GM19238 (cell line): ENCODE results near the gene XAGE1A.
"Not testable (repeated sequence)": the region's sequence is repeated elsewhere in the genome, so short reads cannot be mapped to it uniquely, and the experiment has no call there.

Experiments
- DNase-seq: peaks from one replicate; pipeline ENCODE4 v3.0.0; 2011; ENCODE audit warnings: low spot score; ENCODE audit not compliant: insufficient read length

XAGE1A gene

GRCh38 chrX:52495545-52496418 is at the start of gene XAGE1A:
XAGE1A (plus strand) TSS chrX:52495808; CDS start chrX:52497362, 1,554 bp downstream.
- not testable (repeated sequence) for DNase-seq

- DNase-seq, result not testable (repeated sequence)
Observed at GRCh38 chrX:52452031-52452430, 43.6 kb upstream of the XAGE1A start.

GRCh38 chrX:52471301-52471700 is 24.3 kb upstream of the XAGE1A start:
- not testable (repeated sequence) for DNase-seq

- DNase-seq, result not testable (repeated sequence)
Observed at GRCh38 chrX:52496419-52496772, 788 bp downstream of the XAGE1A start.

GRCh38 chrX:52501362-52501761 is 5.8 kb downstream of the XAGE1A start:
- DNase-seq, result not testable (repeated sequence)

GRCh38 chrX:52504551-52504950 is 8.9 kb downstream of the XAGE1A start:
- no peak for DNase-seq

GRCh38 chrX:52507331-52507730 is 11.7 kb downstream of the XAGE1A start:
- no peak for DNase-seq

GRCh38 chrX:52509916-52510315 is 14.3 kb downstream of the XAGE1A start:
- DNase-seq, result no peak

- DNase-seq, result not testable (repeated sequence)
Observed at GRCh38 chrX:52511126-52511525, 15.5 kb downstream of the XAGE1A start.

GRCh38 chrX:52516110-52516986 is 20.7 kb downstream of the XAGE1A start:
- not testable (repeated sequence) for DNase-seq

- DNase-seq, result not testable (repeated sequence)
Observed at GRCh38 chrX:52516987-52517325, 21.3 kb downstream of the XAGE1A start, which contains the start of gene XAGE1B. XAGE1B (minus strand) TSS chrX:52517063; CDS start chrX:52515527, 1,536 bp downstream.

GRCh38 chrX:52541051-52541450 is 45.4 kb downstream of the XAGE1A start:
- not testable (repeated sequence) for DNase-seq

- DNase-seq, result no peak
Observed at GRCh38 chrX:52542311-52542710, 46.7 kb downstream of the XAGE1A start.

GRCh38 chrX:52544147-52544840 is 48.7 kb downstream of the XAGE1A start:
- DNase-seq, result no peak

GRCh38 chrX:52548769-52549168 is 53.2 kb downstream of the XAGE1A start:
- not testable (repeated sequence) for DNase-seq
